Activated CD8-positive, alpha-beta T cell treated with anti-CD3 and anti-CD28 coated beads for 36 hours (primary cell): Measurements from ENCODE around the gene WIPF1. TPM values are rescaled to one million over a fixed set of nuclear protein-coding genes. Genes with fewer than 3 reads are reported as not detected.
A peak's percentile ranks its signal among the peaks of the same experiment; 100 is the strongest.

Experiments
- ATAC-seq: fragments of 200-7000 bp; cut with Tn5 transposase; one replicate; pipeline ENCODE4 v1.10.0; 2021; ENCODE audit warnings: mild to moderate bottlenecking, moderate library complexity
- CTCF ChIA-PET: fragments of 350-600 bp; sonication (Branson Sonifier 250); formaldehyde crosslinking; loops from one replicate; lab custom pipeline; 2021; ENCODE audit warnings: antibody characterized with exemption; lab: Charles Lee
- POLR2A ChIA-PET: fragments of 350-600 bp; sonication (Branson Sonifier 250); formaldehyde crosslinking; loops from one replicate; lab custom pipeline; 2021; ENCODE audit warnings: antibody characterized with exemption; lab: Charles Lee
- DNase-seq: peaks from one replicate; pipeline ENCODE4 v3.0.0-alpha.2; 2020
- H3K27ac Mint-ChIP-seq: one replicate; pipeline ENCODE4 v1.8.0; 2021; ENCODE audit warnings: mild to moderate bottlenecking, mixed read lengths
- H3K27me3 Mint-ChIP-seq: one replicate; pipeline ENCODE4 v1.8.0; 2021; ENCODE audit warnings: mixed read lengths
- H3K36me3 Mint-ChIP-seq: one replicate; pipeline ENCODE4 v1.8.0; 2021; ENCODE audit warnings: low read depth, mixed read lengths
- H3K4me1 Mint-ChIP-seq: one replicate; pipeline ENCODE4 v1.8.0; 2021; ENCODE audit warnings: low read depth, mixed read lengths
- H3K4me3 Mint-ChIP-seq: one replicate; pipeline ENCODE4 v1.8.0; 2021; ENCODE audit warnings: mild to moderate bottlenecking, moderate library complexity, mixed read lengths
- H3K9me3 Mint-ChIP-seq: one replicate; pipeline ENCODE4 v1.8.0; 2021; ENCODE audit warnings: mixed read lengths
- intact Hi-C: fragments of 100-400 bp; cut with micrococcal nuclease; formaldehyde crosslinking; loops from one replicate; pipeline ENCODE4 v1.10.0; 2022
- total RNA-seq, 2 experiments: library from RNA; stranded (reverse); gene quantifications; one replicate each; pipeline ENCODE4 v1.2.3, GENCODE V29; 2021
- TF ChIP-seq, protein P1 (sequence below): fragments of 200-600 bp; IDR thresholded peaks from one replicate; pipeline ENCODE4 v1.8.0; 2022; ENCODE audit warnings: antibody characterized with exemption, mild to moderate bottlenecking

WIPF1 gene
- total RNA-seq, 2 experiments from 2014 or later, result 361 to 365 TPM

DNA sequence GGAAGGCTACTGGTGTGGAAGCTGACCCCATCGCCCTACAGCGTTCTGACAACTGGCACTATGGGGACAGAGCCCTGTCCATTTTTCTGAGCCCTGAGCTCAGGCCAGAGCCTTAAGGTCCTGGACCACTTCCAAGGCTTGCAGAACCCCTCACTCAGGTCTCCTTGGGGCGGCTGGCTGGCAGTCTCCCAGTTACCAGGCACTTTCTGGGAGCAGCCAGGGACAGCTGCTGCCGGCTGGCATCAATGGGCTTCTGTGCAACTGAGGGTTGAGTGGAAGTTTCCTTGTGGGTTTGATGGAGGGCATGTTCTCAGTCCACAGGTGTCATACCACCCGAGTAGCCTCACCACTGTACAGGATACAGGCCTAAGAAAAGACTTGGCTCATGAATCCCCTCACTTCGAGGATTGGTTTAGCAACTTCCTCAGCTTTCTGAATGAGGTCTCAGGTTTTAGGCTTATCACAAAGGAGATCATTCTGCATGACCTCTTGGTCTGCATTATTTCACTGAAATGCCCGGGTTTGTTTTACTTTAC is 27.4 kb upstream of the WIPF1 start:
- ATAC-seq (no peak), DNase-seq (no peak)
- intact Hi-C loops, result no loop called here
- no peaks in the 10 kb centered on the region for H3K27me3 Mint-ChIP-seq
- H3K4me3 Mint-ChIP-seq, result no peak overlapping the region
- CTCF ChIA-PET, result interaction anchor here (0.9 to 2.5 kb wide), 4 partner anchors 8 to 47 kb away, joined by 3 to 9 read pairs (median 4); no protein-coding TSS in a partner anchor
- peaks cover 73% of the 10 kb centered on the region for H3K4me1 Mint-ChIP-seq
- no peaks in the 10 kb centered on the region for H3K9me3 Mint-ChIP-seq
- H3K36me3 Mint-ChIP-seq, result peaks cover 69% of the 10 kb centered on the region
- POLR2A ChIA-PET, result interaction anchor here (0.7 to 14.4 kb wide), 3 partner anchors 9 to 43 kb away, joined by 3 to 283 read pairs (median 3); no protein-coding TSS in a partner anchor
- peak overlapping the region; percentile 41 for H3K27ac Mint-ChIP-seq
- TF ChIP-seq, protein P1, sequence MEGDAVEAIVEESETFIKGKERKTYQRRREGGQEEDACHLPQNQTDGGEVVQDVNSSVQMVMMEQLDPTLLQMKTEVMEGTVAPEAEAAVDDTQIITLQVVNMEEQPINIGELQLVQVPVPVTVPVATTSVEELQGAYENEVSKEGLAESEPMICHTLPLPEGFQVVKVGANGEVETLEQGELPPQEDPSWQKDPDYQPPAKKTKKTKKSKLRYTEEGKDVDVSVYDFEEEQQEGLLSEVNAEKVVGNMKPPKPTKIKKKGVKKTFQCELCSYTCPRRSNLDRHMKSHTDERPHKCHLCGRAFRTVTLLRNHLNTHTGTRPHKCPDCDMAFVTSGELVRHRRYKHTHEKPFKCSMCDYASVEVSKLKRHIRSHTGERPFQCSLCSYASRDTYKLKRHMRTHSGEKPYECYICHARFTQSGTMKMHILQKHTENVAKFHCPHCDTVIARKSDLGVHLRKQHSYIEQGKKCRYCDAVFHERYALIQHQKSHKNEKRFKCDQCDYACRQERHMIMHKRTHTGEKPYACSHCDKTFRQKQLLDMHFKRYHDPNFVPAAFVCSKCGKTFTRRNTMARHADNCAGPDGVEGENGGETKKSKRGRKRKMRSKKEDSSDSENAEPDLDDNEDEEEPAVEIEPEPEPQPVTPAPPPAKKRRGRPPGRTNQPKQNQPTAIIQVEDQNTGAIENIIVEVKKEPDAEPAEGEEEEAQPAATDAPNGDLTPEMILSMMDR, result no peak

DNA sequence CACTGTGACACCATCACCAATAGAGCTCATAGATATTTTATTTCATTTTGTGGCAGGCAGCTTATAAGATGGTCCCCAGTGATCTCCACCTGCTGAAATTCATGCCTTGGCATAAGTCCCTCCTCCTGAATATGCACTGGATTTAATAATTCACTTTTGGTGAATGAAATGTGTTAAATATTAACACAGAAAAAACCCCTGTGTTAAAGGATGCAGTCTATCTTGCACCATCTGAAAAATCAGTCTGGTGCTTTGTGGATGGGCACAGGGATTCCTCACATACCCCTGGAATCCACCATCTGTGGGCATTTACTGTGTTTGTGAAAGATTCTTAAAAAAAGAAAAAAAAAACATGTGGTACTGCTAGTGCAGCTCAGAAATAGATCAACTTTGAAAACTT is 26.1 kb upstream of the WIPF1 start:
- ATAC-seq, result no peak
- intact Hi-C loops, result no loop called here
- Mint-ChIP-seq H3K27me3 (no peaks in the 10 kb centered on the region), H3K4me1 (peaks cover 70% of the 10 kb centered on the region), H3K27ac (peak overlapping the region; percentile 27), H3K4me3 (no peak overlapping the region), H3K36me3 (peaks cover 64% of the 10 kb centered on the region), H3K9me3 (no peaks in the 10 kb centered on the region)
- POLR2A ChIA-PET, result interaction anchor here (0.7 to 14.4 kb wide), 4 partner anchors 9 to 41 kb away, joined by 3 to 283 read pairs (median 6); no protein-coding TSS in a partner anchor
- DNase-seq, result no peak
- TF ChIP-seq, protein P1, result no peak
- CTCF ChIA-PET, result interaction anchor here (0.9 to 1.4 kb wide), 5 partner anchors 10 to 64 kb away, joined by 3 to 6 read pairs (median 4); no protein-coding TSS in a partner anchor

DNA sequence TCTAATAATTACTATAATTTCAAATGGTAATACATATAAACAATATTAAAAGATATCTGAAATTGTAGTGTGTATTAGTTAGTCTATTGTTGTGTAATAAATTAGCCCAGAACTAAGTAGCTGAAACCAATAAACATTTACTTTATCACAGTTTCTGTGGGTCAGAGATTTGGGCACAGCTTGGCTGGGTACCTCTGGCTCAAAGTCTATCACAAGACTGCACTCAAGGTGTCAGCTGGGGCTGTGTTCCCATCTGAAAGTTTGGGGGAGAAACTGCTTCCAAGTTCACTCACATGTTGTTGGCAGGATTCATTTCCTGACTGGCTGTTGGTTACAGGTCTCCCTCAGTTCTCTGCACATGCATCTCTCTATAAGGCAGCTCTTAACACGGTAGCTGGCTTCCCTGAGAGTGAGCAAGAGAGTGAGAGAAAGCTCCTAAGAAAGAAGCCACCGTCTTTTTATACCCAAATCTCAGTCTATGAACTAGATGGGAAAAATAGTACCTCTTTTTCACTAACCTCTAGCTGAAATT is 25.6 kb upstream of the WIPF1 start:
- CTCF ChIA-PET, result interaction anchor here (0.9 to 1.4 kb wide), 5 partner anchors 10 to 65 kb away, joined by 3 to 6 read pairs (median 4); no protein-coding TSS in a partner anchor
- ATAC-seq (no peak), DNase-seq (no peak)
- Mint-ChIP-seq H3K9me3 (no peaks in the 10 kb centered on the region), H3K36me3 (peaks cover 62% of the 10 kb centered on the region), H3K27ac (peak overlapping the region; percentile 27), H3K27me3 (no peaks in the 10 kb centered on the region), H3K4me3 (no peak overlapping the region), H3K4me1 (peaks cover 71% of the 10 kb centered on the region)
- POLR2A ChIA-PET, result interaction anchor here (0.6 to 14.4 kb wide), 4 partner anchors 10 to 64 kb away, joined by 3 to 283 read pairs (median 6); no protein-coding TSS in a partner anchor
- intact Hi-C loops, result no loop called here
- TF ChIP-seq, protein P1, result no peak

DNA sequence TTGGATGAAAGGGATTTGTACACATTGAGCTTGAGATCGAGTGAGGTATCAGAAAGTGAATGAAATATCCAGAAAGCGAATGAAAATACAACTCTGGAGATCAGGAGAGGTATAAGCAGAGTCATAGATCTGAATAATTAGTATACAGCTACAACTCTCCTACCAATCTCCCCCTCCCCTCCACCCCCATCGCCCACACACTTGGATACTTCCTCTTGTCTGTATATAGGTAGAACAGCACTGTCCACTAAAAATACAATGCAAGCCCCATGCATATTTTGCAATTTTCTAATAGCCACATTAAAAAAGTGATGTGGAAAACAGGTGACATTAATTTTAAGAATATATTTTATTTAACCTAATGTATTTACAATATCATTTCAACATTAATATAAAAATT is 23.7 kb upstream of the WIPF1 start:
- no peak for ATAC-seq
- no peak for DNase-seq
- Mint-ChIP-seq H3K36me3 (peaks cover 60% of the 10 kb centered on the region), H3K27me3 (no peaks in the 10 kb centered on the region), H3K4me3 (no peak overlapping the region), H3K4me1 (peaks cover 74% of the 10 kb centered on the region), H3K27ac (peak overlapping the region; percentile 78), H3K9me3 (no peaks in the 10 kb centered on the region)
- POLR2A ChIA-PET, result interaction anchor here (0.6 to 20.8 kb wide), 4 partner anchors 8 to 134 kb away, joined by 3 to 283 read pairs (median 4); no protein-coding TSS in a partner anchor
- intact Hi-C loops, result no loop called here
- TF ChIP-seq, protein P1, result no peak
- CTCF ChIA-PET, result interaction anchor here (0.9 kb wide), 2 partner anchors 46 to 66 kb away, joined by 3 read pairs; no protein-coding TSS in a partner anchor

DNA sequence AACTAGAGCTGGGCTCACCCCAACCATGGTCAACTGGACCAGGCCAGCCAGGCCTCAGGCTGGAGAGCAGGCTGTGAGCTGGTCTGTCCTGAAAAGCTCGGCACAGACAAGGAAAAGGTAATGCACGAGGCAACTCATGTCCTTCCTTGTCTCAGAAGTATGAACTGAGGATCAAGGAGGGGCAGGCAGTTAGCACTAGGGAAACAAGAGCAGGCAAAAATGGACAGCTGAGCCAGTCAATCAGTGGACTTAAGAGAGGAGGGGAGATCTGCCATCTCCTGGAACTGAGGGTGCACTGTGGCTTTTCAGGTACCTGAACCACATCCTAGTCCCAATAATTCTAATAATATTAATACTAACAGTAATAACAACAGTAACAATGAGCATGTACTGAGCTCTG is 20.6 kb upstream of the WIPF1 start:
- Mint-ChIP-seq H3K9me3 (no peaks in the 10 kb centered on the region), H3K4me3 (peak overlapping the region; percentile 50), H3K4me1 (peaks cover 76% of the 10 kb centered on the region), H3K36me3 (peaks cover 61% of the 10 kb centered on the region), H3K27me3 (no peaks in the 10 kb centered on the region), H3K27ac (peak overlapping the region; percentile 92)
- TF ChIP-seq, protein P1, result no peak
- ChIA-PET CTCF (interaction anchor here (1.0 to 4.1 kb wide), 7 partner anchors 11 to 79 kb away, joined by 3 to 24 read pairs (median 4); partner anchors contain the start of gene WIPF1), POLR2A (interaction anchor here (0.6 to 20.8 kb wide), 5 partner anchors 8 to 22 kb away, joined by 3 to 283 read pairs (median 8); partner anchors contain the start of gene WIPF1)
- DNase-seq (no peak), ATAC-seq (peak; percentile 10)
- intact Hi-C loops, result no loop called here
